Neuronal stem cell (in vitro differentiated cells): Measurements from ENCODE around the gene YAF2.

Experiments used
- DNase-seq: peaks from one replicate; pipeline ENCODE4 v3.0.0-alpha.2; 2013; ENCODE audit warnings: low spot score
- H2AFZ ChIP-seq: one replicate; pipeline ENCODE4 v1.6.1; 2013; ENCODE audit warnings: mild to moderate bottlenecking, low read length, inconsistent platforms
- H2AK5ac ChIP-seq: 2 replicates; pipeline ENCODE4 v1.6.1; 2013; ENCODE audit warnings: low read depth, mild to moderate bottlenecking, inconsistent platforms, low read length, moderate library complexity, mixed read lengths
- H2BK120ac ChIP-seq: 2 replicates; pipeline ENCODE4 v1.6.1; 2013; ENCODE audit warnings: low read depth, mild to moderate bottlenecking, inconsistent platforms, low read length, moderate library complexity, mixed read lengths
- H2BK12ac ChIP-seq: one replicate; pipeline ENCODE4 v1.6.1; 2013; ENCODE audit warnings: low read length, inconsistent platforms
- H2BK15ac ChIP-seq: 2 replicates; pipeline ENCODE4 v1.6.1; 2013; ENCODE audit warnings: mild to moderate bottlenecking, low read length, inconsistent platforms, mixed read lengths
- H2BK5ac ChIP-seq: one replicate; pipeline ENCODE4 v1.6.1; 2013; ENCODE audit warnings: inconsistent platforms, mild to moderate bottlenecking, low read length, moderate library complexity
- H3K14ac ChIP-seq: one replicate; pipeline ENCODE4 v1.6.1; 2013; ENCODE audit warnings: low read length, inconsistent platforms
- H3K18ac ChIP-seq: 2 replicates; pipeline ENCODE4 v1.6.1; 2013; ENCODE audit warnings: low read length, inconsistent platforms
- H3K23ac ChIP-seq: 2 replicates; pipeline ENCODE4 v1.6.1; 2013; ENCODE audit warnings: low read depth, mild to moderate bottlenecking, mixed read lengths, low read length, inconsistent platforms; ENCODE audit not compliant: poor library complexity
- H3K27ac ChIP-seq: replicated peaks from 3 replicates; pipeline ENCODE4 v1.5.1; 2013; ENCODE audit warnings: low read length, inconsistent platforms
- H3K27me3 ChIP-seq, 3 experiments: 2 replicates each; pipeline ENCODE4 v1.6.1; 2013; ENCODE audit warnings: low read length in 3 of 3, mild to moderate bottlenecking in 2 of 3, inconsistent platforms in 1 of 3, low read depth in 1 of 3, mixed read lengths in 1 of 3, moderate library complexity in 1 of 3; ENCODE audit not compliant: control insufficient read depth in 3 of 3, insufficient read depth in 3 of 3
- H3K36me3 ChIP-seq, 2 donors: replicated peaks in 1 of 2; 2 replicates each; pipeline ENCODE4 v1.6.1; 2013; ENCODE audit warnings: low read length in 2 of 2; ENCODE audit not compliant: control insufficient read depth in 2 of 2, insufficient read depth in 2 of 2
- H3K4ac ChIP-seq: 2 replicates; pipeline ENCODE4 v1.6.1; 2013; ENCODE audit warnings: inconsistent platforms, mild to moderate bottlenecking, low read length, moderate library complexity
- H3K4me1 ChIP-seq, 2 donors: 1 replicate in 1 of 2; 2 replicates in 1 of 2; pipeline ENCODE4 v1.6.1; 2013; ENCODE audit warnings: low read length in 2 of 2, low read depth in 1 of 2; ENCODE audit not compliant: control insufficient read depth in 2 of 2, insufficient read depth in 1 of 2
- H3K4me2 ChIP-seq: one replicate; pipeline ENCODE4 v1.6.1; 2013; ENCODE audit warnings: mild to moderate bottlenecking, low read length, inconsistent platforms; ENCODE audit not compliant: insufficient read depth, poor library complexity, severe bottlenecking
- H3K4me3 ChIP-seq, 2 donors: 2 replicates each; pipeline ENCODE4 v1.5.1; 2013; ENCODE audit warnings: low read length in 2 of 2, mild to moderate bottlenecking in 2 of 2, inconsistent platforms in 1 of 2, moderate library complexity in 1 of 2
- H3K79me1 ChIP-seq: one replicate; pipeline ENCODE4 v1.6.1; 2013; ENCODE audit warnings: low read depth, mild to moderate bottlenecking, inconsistent platforms, low read length, moderate library complexity
- H3K9ac ChIP-seq: one replicate; pipeline ENCODE4 v1.6.1; 2013; ENCODE audit warnings: mild to moderate bottlenecking, low read depth, low read length, inconsistent platforms; ENCODE audit not compliant: poor library complexity
- H3K9me3 ChIP-seq, 2 donors: replicated peaks in 1 of 2; 2 replicates each; pipeline versions ENCODE3 to v1.6.1; 2013; ENCODE audit warnings: low read length in 2 of 2, mild to moderate bottlenecking in 2 of 2, inconsistent platforms in 1 of 2, low read depth in 1 of 2, mixed read lengths in 1 of 2, moderate library complexity in 1 of 2; ENCODE audit not compliant: control insufficient read depth in 2 of 2, insufficient read depth in 1 of 2
- H4K8ac ChIP-seq: one replicate; pipeline ENCODE4 v1.6.1; 2013; ENCODE audit warnings: low read depth, mild to moderate bottlenecking, inconsistent platforms, low read length, moderate library complexity
- H4K91ac ChIP-seq: one replicate; pipeline ENCODE4 v1.6.1; 2013; ENCODE audit warnings: low read length, low read depth, mild to moderate bottlenecking, inconsistent platforms; ENCODE audit not compliant: poor library complexity
- WGBS, 2 donors: extraction: QIAGEN DNeasy Blood & Tissue Kit; methylation state at CpG; one replicate each; pipeline ENCODE4 v1.1.7; 2013; ENCODE audit warnings: missing lambda C conversion rate in 2 of 2, mixed read lengths in 1 of 2; ENCODE audit not compliant: insufficient read length in 2 of 2, insufficient replicate concordance in 1 of 2; ENCODE audit errors: extremely low coverage in 2 of 2; 5-methylcytosine and 5-hydroxymethylcytosine counted together

The YAF2 gene

GRCh38 chr12:42240131-42240750 lies 2.2 kb upstream of the YAF2 start:
- H3K23ac ChIP-seq: no peak overlapping the region
- no peak overlapping the region for H2BK15ac ChIP-seq
- H3K27me3 ChIP-seq: no peaks in the 10 kb centered on the region
- no peak overlapping the region for H3K4ac ChIP-seq
- H2BK12ac ChIP-seq: no peak overlapping the region
- no peak overlapping the region for H2BK120ac ChIP-seq
- no peak for DNase-seq
- H3K4me2 ChIP-seq: no peak overlapping the region
- H4K91ac ChIP-seq: no peak overlapping the region
- H2AK5ac ChIP-seq: no peak overlapping the region
- no peak overlapping the region for H3K27ac ChIP-seq
- no peak overlapping the region for H3K14ac ChIP-seq
- no peak overlapping the region for H3K9ac ChIP-seq
- peaks cover 0 to 2% of the 10 kb centered on the region in 2 donors for H3K36me3 ChIP-seq
- peaks cover 5% of the 10 kb centered on the region for H3K79me1 ChIP-seq
- no peak overlapping the region for H4K8ac ChIP-seq
- H2BK5ac ChIP-seq: no peak overlapping the region
- WGBS, 2 donors: no CpG with 5 or more reads among the region's 11 CpGs
- no peaks in the 10 kb centered on the region for H3K9me3 ChIP-seq
- no peak overlapping the region for H3K18ac ChIP-seq
- peaks cover 0 to 5% of the 10 kb centered on the region in 2 donors for H3K4me1 ChIP-seq
- H2AFZ ChIP-seq: no peak overlapping the region
- H3K4me3 ChIP-seq: no peak overlapping the region

- Histone ChIP-seq H2BK12ac (no peak overlapping the region), H2BK120ac (no peak overlapping the region), H2AFZ (peak overlapping the region; percentile 96)
Observed at GRCh38 chr12:42237853-42238239, 202 bp downstream of the YAF2 start.

GRCh38 chr12:42237052-42237852 lies 796 bp downstream of the YAF2 start:
- no peak overlapping the region for H2BK5ac ChIP-seq
- no peaks in the 10 kb centered on the region for H3K9me3 ChIP-seq
- H3K14ac ChIP-seq: peak overlapping the region; percentile 63
- H2BK15ac ChIP-seq: no peak overlapping the region
- peak overlapping the region; percentile 96 for H2AFZ ChIP-seq
- peak overlapping the region; percentile 77 to 84 for H3K4me3 ChIP-seq
- peak overlapping the region; percentile 80 for H3K27ac ChIP-seq
- peak; percentile 61 for DNase-seq
- H2AK5ac ChIP-seq: no peak overlapping the region
- H3K4me2 ChIP-seq: peak overlapping the region; percentile 49
- peak overlapping the region; percentile 63 for H2BK12ac ChIP-seq
- peaks cover 0 to 5% of the 10 kb centered on the region in 2 donors for H3K4me1 ChIP-seq
- H3K18ac ChIP-seq: peak overlapping the region; percentile 92
- no peak overlapping the region for H2BK120ac ChIP-seq
- no peak overlapping the region for H3K4ac ChIP-seq
- peaks cover 5% of the 10 kb centered on the region for H3K79me1 ChIP-seq
- WGBS, 2 donors: no CpG with 5 or more reads among the region's 56 CpGs
- H3K23ac ChIP-seq: peak overlapping the region; percentile 93
- H4K8ac ChIP-seq: no peak overlapping the region
- H4K91ac ChIP-seq: no peak overlapping the region
- peaks cover 0 to 31% of the 10 kb centered on the region in 2 donors for H3K36me3 ChIP-seq
- no peaks in the 10 kb centered on the region for H3K27me3 ChIP-seq
- peak overlapping the region; percentile 84 for H3K9ac ChIP-seq

More at GRCh38 chr12:42237853-42238239, 202 bp downstream of the YAF2 start:
- Histone ChIP-seq H3K9me3 (no peaks in the 10 kb centered on the region), H3K27me3 (no peaks in the 10 kb centered on the region), H2BK15ac (no peak overlapping the region), H3K4ac (no peak overlapping the region), H3K4me2 (peak overlapping the region; percentile 49), H4K8ac (no peak overlapping the region), H3K79me1 (peaks cover 5% of the 10 kb centered on the region), H3K14ac (no peak overlapping the region), H3K27ac (peak overlapping the region; percentile 80), H4K91ac (no peak overlapping the region), H3K23ac (no peak overlapping the region), H3K4me1 (peaks cover 0 to 5% of the 10 kb centered on the region in 2 donors), H3K18ac (peak overlapping the region; percentile 91), H3K4me3 (peak overlapping the region; percentile 77 to 84), H2BK5ac (peak overlapping the region; percentile 87), H2AK5ac (no peak overlapping the region), H3K9ac (peak overlapping the region; percentile 44), H3K36me3 (peaks cover 0 to 25% of the 10 kb centered on the region in 2 donors)
- WGBS, 2 donors: no CpG with 5 or more reads among the region's 54 CpGs
- DNase-seq: no peak

- H4K8ac ChIP-seq: no peak overlapping the region
- H3K4me1 ChIP-seq: peaks cover 0 to 5% of the 10 kb centered on the region in 2 donors
- no peak overlapping the region for H2BK15ac ChIP-seq
- no peak for DNase-seq
- H2BK5ac ChIP-seq: no peak overlapping the region
- H3K14ac ChIP-seq: no peak overlapping the region
- no peak overlapping the region for H2AK5ac ChIP-seq
- H3K9ac ChIP-seq: no peak overlapping the region
- H3K4me2 ChIP-seq: no peak overlapping the region
- no peak overlapping the region for H3K4ac ChIP-seq
- H3K9me3 ChIP-seq: no peaks in the 10 kb centered on the region
- H4K91ac ChIP-seq: no peak overlapping the region
- H3K18ac ChIP-seq: no peak overlapping the region
- no peak overlapping the region for H2BK120ac ChIP-seq
- no peak overlapping the region for H2BK12ac ChIP-seq
- H3K36me3 ChIP-seq: peaks cover 0 to 40% of the 10 kb centered on the region in 2 donors
- H3K27me3 ChIP-seq: no peaks in the 10 kb centered on the region
- H2AFZ ChIP-seq: no peak overlapping the region
- no peak overlapping the region for H3K27ac ChIP-seq
- H3K23ac ChIP-seq: no peak overlapping the region
- H3K4me3 ChIP-seq: no peak overlapping the region
- peaks cover 5% of the 10 kb centered on the region for H3K79me1 ChIP-seq
- WGBS, 2 donors: no CpG with 5 or more reads among the region's 4 CpGs
Observed at GRCh38 chr12:42236017-42236416, 2.0 kb downstream of the YAF2 start.
